HEK293 (cell line): ENCODE results near the gene MAP1LC3B2.

ENCODE experiments used
- CTCF ChIA-PET: fragments of 350-600 bp; formaldehyde crosslinking; extraction: SDS; loops from one replicate; lab custom pipeline; 2021; ENCODE audit warnings: antibody characterized with exemption; lab: Yijun Ruan, JAX
- POLR2A ChIA-PET: fragments of 300-600 bp; formaldehyde crosslinking; extraction: SDS; loops from one replicate; lab custom pipeline; 2020; ENCODE audit warnings: antibody characterized with exemption, inconsistent platforms; lab: Yijun Ruan, JAX
- H3K27ac ChIP-seq: fragments of 200-500 bp; sonication (Bioruptor generic); 2 replicates; pipeline ENCODE4 v1.5.1; 2014; ENCODE audit warnings: low read depth, low read length, control low read depth, inconsistent platforms; ENCODE audit errors: extremely low read depth
- H3K36me3 ChIP-seq, 2 experiments: fragments of 200-500 bp in 1 of 2; sonication (Bioruptor generic) in 1 of 2; 1 replicate in 1 of 2; 2 replicates in 1 of 2; pipeline ENCODE4 v1.5.1; 2014 to 2017; ENCODE audit warnings: inconsistent platforms in 2 of 2, low read length in 2 of 2; ENCODE audit not compliant: control insufficient read depth in 2 of 2, insufficient read depth in 1 of 2
- H3K4me1 ChIP-seq: fragments of 200-500 bp; sonication (Bioruptor generic); 2 replicates; pipeline ENCODE4 v1.5.1; 2014; ENCODE audit warnings: mild to moderate bottlenecking, low read length, inconsistent platforms; ENCODE audit not compliant: control insufficient read depth, insufficient read depth
- H3K4me3 ChIP-seq: 2 replicates; pipeline ENCODE4 v1.5.1; 2011; ENCODE audit warnings: low read depth, mild to moderate bottlenecking, control low read depth, low read length, moderate library complexity
- H3K9me3 ChIP-seq: fragments of 200-500 bp; sonication (Bioruptor generic); 2 replicates; pipeline ENCODE4 v1.5.1; 2014; ENCODE audit warnings: low read depth, low read length, inconsistent platforms; ENCODE audit not compliant: control insufficient read depth, insufficient read depth
- EGR2 ChIP-seq: fragments of 450-650 bp; formaldehyde crosslinking; IDR thresholded peaks from 2 replicates; pipeline ENCODE4 v1.5.1; 2016; ENCODE audit warnings: low read depth, missing biosample characterization, missing genetic modification characterization
- HOXC10 ChIP-seq: sonication (generic); formaldehyde crosslinking; IDR thresholded peaks from 2 replicates; pipeline ENCODE4 v1.8.1; 2023; ENCODE audit warnings: mild to moderate bottlenecking, missing genetic modification reagents
- KLF10 ChIP-seq: fragments of 450-650 bp; IDR thresholded peaks from 2 replicates; pipeline ENCODE4 v1.5.1; 2018; ENCODE audit warnings: missing biosample characterization, mild to moderate bottlenecking, missing genetic modification characterization
- MZF1 ChIP-seq: fragments of 450-650 bp; formaldehyde crosslinking; IDR thresholded peaks from 2 replicates; pipeline ENCODE4 v1.5.1; 2017; ENCODE audit warnings: missing biosample characterization, missing genetic modification characterization, borderline replicate concordance
- SALL2 ChIP-seq: fragments of 450-650 bp; formaldehyde crosslinking; IDR thresholded peaks from 2 replicates; pipeline ENCODE4 v1.5.0; 2017; ENCODE audit warnings: missing biosample characterization, mild to moderate bottlenecking, missing genetic modification characterization, borderline replicate concordance
- SCRT1 ChIP-seq: fragments of 450-650 bp; formaldehyde crosslinking; IDR thresholded peaks from 2 replicates; pipeline ENCODE4 v1.5.1; 2016; ENCODE audit warnings: missing biosample characterization, missing genetic modification characterization, borderline replicate concordance
- SP7 ChIP-seq: fragments of 450-650 bp; formaldehyde crosslinking; IDR thresholded peaks from 2 replicates; pipeline ENCODE4 v1.5.1; 2016; ENCODE audit warnings: missing biosample characterization, missing genetic modification characterization
- ZNF133 ChIP-seq: fragments of 450-650 bp; formaldehyde crosslinking; IDR thresholded peaks from 2 replicates; pipeline ENCODE4 v1.5.1; 2016; ENCODE audit warnings: missing biosample characterization, missing genetic modification characterization
- ZNF155 ChIP-seq: fragments of 450-650 bp; formaldehyde crosslinking; IDR thresholded peaks from 2 replicates; pipeline ENCODE4 v1.5.1; 2016; ENCODE audit warnings: missing biosample characterization, missing genetic modification characterization
- ZNF239 ChIP-seq: fragments of 450-650 bp; formaldehyde crosslinking; IDR thresholded peaks from 2 replicates; pipeline ENCODE4 v1.5.1; 2016; ENCODE audit warnings: missing biosample characterization, missing genetic modification characterization
- ZNF274 ChIP-seq, 2 experiments: fragments of 200-500 bp in 1 of 2; fragments of 450-650 bp in 1 of 2; sonication (Bioruptor generic) in 1 of 2; formaldehyde crosslinking in 1 of 2; IDR thresholded peaks; 2 replicates each; pipeline versions ENCODE4 v1.5.1 to v1.6.1; 2014 to 2016; ENCODE audit warnings: borderline replicate concordance in 1 of 2, inconsistent platforms in 1 of 2, low read length in 1 of 2, missing biosample characterization in 1 of 2, missing genetic modification characterization in 1 of 2
- ZNF341 ChIP-seq: fragments of 450-650 bp; formaldehyde crosslinking; IDR thresholded peaks from 2 replicates; pipeline ENCODE4; 2016; ENCODE audit warnings: low read depth, missing biosample characterization, missing genetic modification characterization
- ZNF37A ChIP-seq: fragments of 450-650 bp; IDR thresholded peaks from 2 replicates; pipeline ENCODE4 v1.5.1; 2018; ENCODE audit warnings: missing biosample characterization, missing genetic modification characterization
- ZNF624 ChIP-seq: fragments of 450-650 bp; formaldehyde crosslinking; IDR thresholded peaks from 2 replicates; pipeline ENCODE4 v1.5.1; 2017; ENCODE audit warnings: missing biosample characterization, missing genetic modification characterization
- TF ChIP-seq, protein P1 (sequence below): fragments of 450-650 bp; formaldehyde crosslinking; IDR thresholded peaks from 2 replicates; pipeline ENCODE4; 2016; ENCODE audit warnings: missing biosample characterization, missing genetic modification characterization
- TF ChIP-seq, protein P2 (sequence below): fragments of 450-650 bp; formaldehyde crosslinking; IDR thresholded peaks from 2 replicates; pipeline ENCODE4 v1.5.1; 2016; ENCODE audit warnings: missing biosample characterization, missing genetic modification characterization
- TF ChIP-seq, protein P3 (sequence below): fragments of 450-650 bp; formaldehyde crosslinking; IDR thresholded peaks from 2 replicates; pipeline ENCODE4 v1.5.1; 2016; ENCODE audit warnings: missing biosample characterization, missing genetic modification characterization
- TF ChIP-seq, protein P4 (sequence below): fragments of 450-650 bp; formaldehyde crosslinking; IDR thresholded peaks from 2 replicates; pipeline ENCODE4 v1.5.1; 2016; ENCODE audit warnings: missing biosample characterization, missing genetic modification characterization
- TF ChIP-seq, protein P5 (sequence below): fragments of 450-650 bp; formaldehyde crosslinking; IDR thresholded peaks from 2 replicates; pipeline ENCODE4 v1.5.1; 2016; ENCODE audit warnings: missing biosample characterization, missing genetic modification characterization

The MAP1LC3B2 gene

DNA sequence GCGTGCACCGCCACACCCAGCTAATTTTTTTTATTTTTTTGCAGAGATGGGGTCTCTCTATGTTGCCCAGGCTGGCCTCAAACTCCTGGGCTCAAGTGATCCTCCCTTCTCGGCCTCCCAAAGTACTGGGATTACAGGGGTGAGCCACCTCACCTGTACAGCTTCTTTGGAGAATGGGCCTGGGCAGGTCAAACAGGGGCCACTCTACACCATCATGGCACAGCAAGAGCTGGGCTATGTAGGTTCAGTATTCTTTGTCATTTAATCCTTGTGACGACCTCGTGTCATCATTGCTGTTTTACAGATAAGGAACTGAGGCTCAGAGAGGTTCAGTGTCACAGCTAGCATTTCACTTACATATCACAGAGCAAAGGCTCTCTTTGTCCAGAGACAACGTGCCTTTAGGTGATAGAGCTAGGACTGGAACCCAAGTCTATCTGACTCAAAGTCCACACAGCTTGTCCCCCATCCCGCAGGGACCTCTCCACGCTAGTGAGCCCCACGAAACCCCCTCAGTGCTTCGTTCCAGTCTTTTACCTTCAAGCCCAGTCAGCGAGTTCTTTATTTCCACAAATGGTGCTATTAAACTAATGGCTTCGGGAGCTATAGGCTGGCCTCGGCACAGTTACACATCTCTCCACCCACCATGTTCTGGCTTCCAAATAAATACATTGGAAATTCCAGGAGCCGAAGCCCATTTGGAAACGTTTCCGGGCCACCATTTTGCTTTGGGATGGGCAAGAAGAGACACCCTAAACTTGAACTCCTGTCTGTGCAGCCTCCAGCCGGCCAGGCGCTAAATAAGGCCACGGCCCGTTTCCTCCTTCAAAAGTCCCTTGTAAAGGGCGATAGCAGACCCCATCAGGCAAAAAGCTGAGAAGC, 660 bp upstream of the MAP1LC3B2 start (continued):
- TF ChIP-seq ZNF274 (IDR thresholded peaks at IDR 0.05; ENCODE audit: low read length) (no peak), ZNF274 (tag by site-specific recombination; IDR thresholded peaks at IDR 0.05; ENCODE audit: borderline replicate concordance) (no peak), MZF1 (tag by site-specific recombination) (no peak), SCRT1 (tag by site-specific recombination) (no peak)

DNA sequence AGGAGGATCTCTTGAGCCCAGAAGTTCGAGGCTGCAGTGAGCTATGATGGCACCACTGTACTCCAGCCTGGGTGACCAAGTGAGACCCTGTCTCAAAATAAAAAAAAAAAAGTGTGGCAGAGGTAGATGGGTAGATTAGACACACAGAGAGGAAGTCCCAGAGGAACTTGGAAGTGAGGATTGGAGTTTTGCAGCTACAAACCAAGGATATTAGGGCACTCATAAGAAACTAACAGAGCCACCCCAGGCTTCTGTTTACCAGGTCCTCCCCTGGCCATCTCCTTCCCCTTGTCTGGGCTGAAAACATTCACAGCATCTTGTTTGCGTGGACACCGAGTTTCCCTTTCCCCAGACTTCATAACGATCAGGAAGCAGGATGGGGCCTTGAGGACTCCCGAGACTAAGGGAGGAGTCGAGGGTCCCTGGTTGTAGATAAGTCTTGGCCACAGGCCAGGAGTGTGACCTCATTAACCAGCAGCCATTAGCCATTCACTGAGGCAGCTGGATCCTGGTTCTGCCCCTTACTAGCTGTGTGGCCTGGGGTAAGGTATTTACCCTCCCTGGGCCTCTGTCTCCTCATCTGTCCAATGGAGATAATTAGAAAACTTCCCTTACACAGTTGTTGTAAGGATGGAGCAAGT, 2.1 kb downstream of the MAP1LC3B2 start:
- no peaks in the 10 kb centered on the region for H3K4me1 ChIP-seq
- ChIA-PET POLR2A (no interaction called here), CTCF (interaction anchor here (0.6 to 1.0 kb wide), 3 partner anchors 9 to 410 kb away, joined by 3 to 4 read pairs (median 3); no protein-coding TSS in a partner anchor)
- H3K27ac ChIP-seq: no peak overlapping the region
- no peaks in the 10 kb centered on the region for H3K36me3 ChIP-seq
- TF ChIP-seq ZNF624 (tag by site-specific recombination): no peak
- no peak for TF ChIP-seq SCRT1 (tag by site-specific recombination)
- TF ChIP-seq, protein P1, sequence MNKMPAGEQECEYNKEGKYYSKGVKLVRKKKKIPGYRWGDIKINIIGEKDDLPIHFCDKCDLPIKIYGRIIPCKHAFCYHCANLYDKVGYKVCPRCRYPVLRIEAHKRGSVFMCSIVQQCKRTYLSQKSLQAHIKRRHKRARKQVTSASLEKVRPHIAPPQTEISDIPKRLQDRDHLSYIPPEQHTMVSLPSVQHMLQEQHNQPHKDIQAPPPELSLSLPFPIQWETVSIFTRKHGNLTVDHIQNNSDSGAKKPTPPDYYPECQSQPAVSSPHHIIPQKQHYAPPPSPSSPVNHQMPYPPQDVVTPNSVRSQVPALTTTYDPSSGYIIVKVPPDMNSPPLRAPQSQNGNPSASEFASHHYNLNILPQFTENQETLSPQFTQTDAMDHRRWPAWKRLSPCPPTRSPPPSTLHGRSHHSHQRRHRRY (tag by site-specific recombination): no peak
- H3K9me3 ChIP-seq: no peaks in the 10 kb centered on the region
- no peak overlapping the region for H3K4me3 ChIP-seq

DNA sequence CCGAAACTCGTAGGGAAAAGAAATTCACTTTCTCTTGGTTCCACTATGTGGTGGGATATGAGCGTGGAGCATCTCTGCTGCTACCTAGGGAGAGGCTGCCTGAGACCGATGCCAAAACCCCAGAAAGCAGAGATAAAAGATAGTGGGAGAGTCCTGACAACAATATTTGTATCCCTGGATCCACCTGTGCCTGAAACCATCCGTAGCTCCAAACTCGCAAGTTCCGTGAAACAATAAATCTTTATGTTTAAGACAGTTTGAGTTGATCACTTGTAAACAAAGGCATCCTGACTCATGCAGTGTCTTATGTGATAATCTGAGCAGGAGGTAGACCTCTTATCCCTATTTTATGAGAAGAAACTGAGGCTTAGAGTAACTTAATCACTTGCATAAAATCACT, 2.9 kb downstream of the MAP1LC3B2 start:
- TF ChIP-seq KLF10 (tag by site-specific recombination): no peak
- no peak for TF ChIP-seq ZNF155
- TF ChIP-seq, protein P2, sequence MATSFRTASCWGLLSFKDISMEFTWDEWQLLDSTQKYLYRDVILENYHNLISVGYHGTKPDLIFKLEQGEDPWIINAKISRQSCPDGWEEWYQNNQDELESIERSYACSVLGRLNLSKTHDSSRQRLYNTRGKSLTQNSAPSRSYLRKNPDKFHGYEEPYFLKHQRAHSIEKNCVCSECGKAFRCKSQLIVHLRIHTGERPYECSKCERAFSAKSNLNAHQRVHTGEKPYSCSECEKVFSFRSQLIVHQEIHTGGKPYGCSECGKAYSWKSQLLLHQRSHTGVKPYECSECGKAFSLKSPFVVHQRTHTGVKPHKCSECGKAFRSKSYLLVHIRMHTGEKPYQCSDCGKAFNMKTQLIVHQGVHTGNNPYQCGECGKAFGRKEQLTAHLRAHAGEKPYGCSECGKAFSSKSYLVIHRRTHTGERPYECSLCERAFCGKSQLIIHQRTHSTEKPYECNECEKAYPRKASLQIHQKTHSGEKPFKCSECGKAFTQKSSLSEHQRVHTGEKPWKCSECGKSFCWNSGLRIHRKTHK (tag by site-specific recombination): no peak
- TF ChIP-seq ZNF37A (tag by site-specific recombination): no peak
- TF ChIP-seq ZNF133 (tag by site-specific recombination): no peak
- TF ChIP-seq, protein P3, sequence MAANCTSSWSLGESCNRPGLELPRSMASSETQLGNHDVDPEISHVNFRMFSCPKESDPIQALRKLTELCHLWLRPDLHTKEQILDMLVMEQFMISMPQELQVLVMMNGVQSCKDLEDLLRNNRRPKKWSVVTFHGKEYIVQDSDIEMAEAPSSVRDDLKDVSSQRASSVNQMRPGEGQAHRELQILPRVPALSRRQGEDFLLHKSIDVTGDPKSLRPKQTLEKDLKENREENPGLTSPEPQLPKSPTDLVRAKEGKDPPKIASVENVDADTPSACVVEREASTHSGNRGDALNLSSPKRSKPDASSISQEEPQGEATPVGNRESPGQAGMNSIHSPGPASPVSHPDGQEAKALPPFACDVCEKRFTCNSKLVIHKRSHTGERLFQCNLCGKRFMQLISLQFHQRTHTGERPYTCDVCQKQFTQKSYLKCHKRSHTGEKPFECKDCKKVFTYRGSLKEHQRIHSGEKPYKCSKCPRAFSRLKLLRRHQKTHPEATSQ (tag by site-specific recombination): no peak
- no peak for TF ChIP-seq EGR2 (tag by site-specific recombination)
- TF ChIP-seq ZNF341 (tag by site-specific recombination): no peak
- TF ChIP-seq SALL2: no peak
- TF ChIP-seq, protein P4, sequence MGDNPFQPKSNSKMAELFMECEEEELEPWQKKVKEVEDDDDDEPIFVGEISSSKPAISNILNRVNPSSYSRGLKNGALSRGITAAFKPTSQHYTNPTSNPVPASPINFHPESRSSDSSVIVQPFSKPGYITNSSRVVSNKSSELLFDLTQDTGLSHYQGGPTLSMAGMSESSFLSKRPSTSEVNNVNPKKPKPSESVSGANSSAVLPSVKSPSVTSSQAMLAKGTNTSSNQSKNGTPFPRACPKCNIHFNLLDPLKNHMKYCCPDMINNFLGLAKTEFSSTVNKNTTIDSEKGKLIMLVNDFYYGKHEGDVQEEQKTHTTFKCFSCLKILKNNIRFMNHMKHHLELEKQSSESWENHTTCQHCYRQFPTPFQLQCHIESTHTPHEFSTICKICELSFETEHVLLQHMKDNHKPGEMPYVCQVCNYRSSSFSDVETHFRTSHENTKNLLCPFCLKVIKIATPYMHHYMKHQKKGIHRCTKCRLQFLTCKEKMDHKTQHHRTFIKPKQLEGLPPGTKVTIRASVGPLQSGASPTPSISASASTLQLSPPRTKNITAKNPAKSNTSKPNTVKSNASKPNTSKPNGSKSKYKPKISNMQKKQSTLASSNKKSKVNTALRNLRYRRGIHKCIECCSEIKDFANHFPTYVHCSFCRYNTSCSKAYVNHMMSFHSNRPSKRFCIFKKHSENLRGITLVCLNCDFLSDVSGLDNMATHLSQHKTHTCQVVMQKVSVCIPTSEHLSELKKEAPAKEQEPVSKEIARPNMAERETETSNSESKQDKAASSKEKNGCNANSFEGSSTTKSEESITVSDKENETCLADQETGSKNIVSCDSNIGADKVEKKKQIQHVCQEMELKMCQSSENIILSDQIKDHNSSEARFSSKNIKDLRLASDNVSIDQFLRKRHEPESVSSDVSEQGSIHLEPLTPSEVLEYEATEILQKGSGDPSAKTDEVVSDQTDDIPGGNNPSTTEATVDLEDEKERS (tag by site-specific recombination): no peak
- no peak for TF ChIP-seq SP7
- TF ChIP-seq, protein P5, sequence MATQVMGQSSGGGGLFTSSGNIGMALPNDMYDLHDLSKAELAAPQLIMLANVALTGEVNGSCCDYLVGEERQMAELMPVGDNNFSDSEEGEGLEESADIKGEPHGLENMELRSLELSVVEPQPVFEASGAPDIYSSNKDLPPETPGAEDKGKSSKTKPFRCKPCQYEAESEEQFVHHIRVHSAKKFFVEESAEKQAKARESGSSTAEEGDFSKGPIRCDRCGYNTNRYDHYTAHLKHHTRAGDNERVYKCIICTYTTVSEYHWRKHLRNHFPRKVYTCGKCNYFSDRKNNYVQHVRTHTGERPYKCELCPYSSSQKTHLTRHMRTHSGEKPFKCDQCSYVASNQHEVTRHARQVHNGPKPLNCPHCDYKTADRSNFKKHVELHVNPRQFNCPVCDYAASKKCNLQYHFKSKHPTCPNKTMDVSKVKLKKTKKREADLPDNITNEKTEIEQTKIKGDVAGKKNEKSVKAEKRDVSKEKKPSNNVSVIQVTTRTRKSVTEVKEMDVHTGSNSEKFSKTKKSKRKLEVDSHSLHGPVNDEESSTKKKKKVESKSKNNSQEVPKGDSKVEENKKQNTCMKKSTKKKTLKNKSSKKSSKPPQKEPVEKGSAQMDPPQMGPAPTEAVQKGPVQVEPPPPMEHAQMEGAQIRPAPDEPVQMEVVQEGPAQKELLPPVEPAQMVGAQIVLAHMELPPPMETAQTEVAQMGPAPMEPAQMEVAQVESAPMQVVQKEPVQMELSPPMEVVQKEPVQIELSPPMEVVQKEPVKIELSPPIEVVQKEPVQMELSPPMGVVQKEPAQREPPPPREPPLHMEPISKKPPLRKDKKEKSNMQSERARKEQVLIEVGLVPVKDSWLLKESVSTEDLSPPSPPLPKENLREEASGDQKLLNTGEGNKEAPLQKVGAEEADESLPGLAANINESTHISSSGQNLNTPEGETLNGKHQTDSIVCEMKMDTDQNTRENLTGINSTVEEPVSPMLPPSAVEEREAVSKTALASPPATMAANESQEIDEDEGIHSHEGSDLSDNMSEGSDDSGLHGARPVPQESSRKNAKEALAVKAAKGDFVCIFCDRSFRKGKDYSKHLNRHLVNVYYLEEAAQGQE: no peak
- TF ChIP-seq ZNF239: no peak
- TF ChIP-seq HOXC10: no peak
- Histone ChIP-seq H3K4me1 (no peaks in the 10 kb centered on the region), H3K9me3 (no peaks in the 10 kb centered on the region), H3K36me3 (no peaks in the 10 kb centered on the region), H3K27ac (no peak overlapping the region), H3K4me3 (no peak overlapping the region)
- ChIA-PET CTCF (interaction anchor here (0.7 kb wide), 1 partner anchor 48 kb away, joined by 3 read pairs; no protein-coding TSS in a partner anchor), POLR2A (no interaction called here)
